Activated CD4-positive, alpha-beta T cell treated with anti-CD3 and anti-CD28 coated beads, Interleukin-2, amount 10 ng/mL, durations not matched to agents 7 days and 5 days (primary cell): ENCODE results near the gene GCNT1. TPM values are rescaled to one million over a fixed set of nuclear protein-coding genes. Genes with fewer than 3 reads are reported as not detected.

Experiments
- CTCF ChIA-PET: fragments of 350-600 bp; sonication (Branson Sonifier 250); formaldehyde crosslinking; loops from one replicate; lab custom pipeline; 2021; ENCODE audit warnings: antibody characterized with exemption; lab: Charles Lee
- POLR2A ChIA-PET: fragments of 350-600 bp; sonication (Branson Sonifier 250); formaldehyde crosslinking; loops from one replicate; lab custom pipeline; 2021; ENCODE audit warnings: antibody characterized with exemption; lab: Charles Lee
- DNase-seq: peaks from one replicate; pipeline ENCODE4 v3.0.0-alpha.2; 2020
- H3K27ac Mint-ChIP-seq: one replicate; pipeline ENCODE4 v1.8.0; 2021; ENCODE audit warnings: mild to moderate bottlenecking, moderate library complexity, mixed read lengths
- H3K27me3 Mint-ChIP-seq: one replicate; pipeline ENCODE4 v1.8.0; 2021; ENCODE audit warnings: mixed read lengths
- H3K36me3 Mint-ChIP-seq: one replicate; pipeline ENCODE4 v1.8.0; 2021; ENCODE audit warnings: low read depth, mixed read lengths
- H3K4me1 Mint-ChIP-seq: one replicate; pipeline ENCODE4 v1.8.0; 2021; ENCODE audit warnings: mixed read lengths
- H3K4me3 Mint-ChIP-seq: one replicate; pipeline ENCODE4 v1.8.0; 2021; ENCODE audit warnings: mild to moderate bottlenecking, moderate library complexity, mixed read lengths
- H3K9me3 Mint-ChIP-seq: one replicate; pipeline ENCODE4 v1.8.0; 2021; ENCODE audit warnings: mixed read lengths
- total RNA-seq, 2 experiments: library from RNA; stranded (reverse); gene quantifications; one replicate each; pipeline ENCODE4 v1.2.3, GENCODE V29; 2021

The GCNT1 gene
- total RNA-seq, 2 experiments from 2014 or later: 4.6 to 8.9 TPM

GRCh38 chr9:76451234-76451633 lies 7.7 kb upstream of the GCNT1 start:
- Mint-ChIP-seq H3K36me3 (no peaks in the 10 kb centered on the region), H3K4me3 (no peak overlapping the region), H3K9me3 (no peaks in the 10 kb centered on the region), H3K4me1 (peaks cover 18% of the 10 kb centered on the region), H3K27me3 (no peaks in the 10 kb centered on the region), H3K27ac (no peak overlapping the region)
- POLR2A ChIA-PET: no interaction called here
- CTCF ChIA-PET: interaction anchor here (1.5 kb wide), 1 partner anchor 207 kb away, joined by 5 read pairs; no protein-coding TSS in a partner anchor
- no peak for DNase-seq

- no peaks in the 10 kb centered on the region for H3K27me3 Mint-ChIP-seq
- no peak for DNase-seq
- H3K9me3 Mint-ChIP-seq: no peaks in the 10 kb centered on the region
- ChIA-PET CTCF (interaction anchor here (1.2 to 1.4 kb wide), 2 partner anchors 51 to 210 kb away, joined by 3 to 4 read pairs; no protein-coding TSS in a partner anchor), POLR2A (no interaction called here)
- H3K4me1 Mint-ChIP-seq: peaks cover 23% of the 10 kb centered on the region
- H3K4me3 Mint-ChIP-seq: no peak overlapping the region
- no peak overlapping the region for H3K27ac Mint-ChIP-seq
- H3K36me3 Mint-ChIP-seq: no peaks in the 10 kb centered on the region
Observed at GRCh38 chr9:76452839-76453238, 6.1 kb upstream of the GCNT1 start.

DNA sequence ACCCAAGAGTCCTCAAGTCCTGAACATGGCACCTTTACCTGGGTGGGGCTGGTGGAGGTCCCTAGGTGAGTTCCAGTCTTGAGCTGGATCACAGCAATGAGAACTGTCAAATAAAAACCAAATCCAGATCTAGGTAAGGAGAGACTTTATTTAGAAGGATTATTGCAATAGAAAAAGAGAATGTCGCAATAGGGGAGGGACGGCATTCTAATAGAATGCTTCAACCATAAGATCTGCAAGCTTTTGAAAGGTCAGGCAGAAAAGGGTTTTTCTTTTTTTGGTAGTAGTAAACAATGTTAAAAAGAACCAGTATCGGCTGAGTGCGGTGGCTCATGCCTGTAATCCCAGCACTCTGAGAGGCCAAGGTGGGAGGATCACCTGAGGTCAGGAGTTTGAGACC lies 5.2 kb upstream of the GCNT1 start:
- H3K4me1 Mint-ChIP-seq: peaks cover 27% of the 10 kb centered on the region
- no peak overlapping the region for H3K27ac Mint-ChIP-seq
- no peaks in the 10 kb centered on the region for H3K27me3 Mint-ChIP-seq
- DNase-seq: no peak
- H3K4me3 Mint-ChIP-seq: no peak overlapping the region
- CTCF ChIA-PET: interaction anchor here (0.6 to 1.8 kb wide), 5 partner anchors 9 to 341 kb away, joined by 3 to 5 read pairs (median 3); no protein-coding TSS in a partner anchor
- H3K36me3 Mint-ChIP-seq: no peaks in the 10 kb centered on the region
- no peaks in the 10 kb centered on the region for H3K9me3 Mint-ChIP-seq
- POLR2A ChIA-PET: no interaction called here

DNA sequence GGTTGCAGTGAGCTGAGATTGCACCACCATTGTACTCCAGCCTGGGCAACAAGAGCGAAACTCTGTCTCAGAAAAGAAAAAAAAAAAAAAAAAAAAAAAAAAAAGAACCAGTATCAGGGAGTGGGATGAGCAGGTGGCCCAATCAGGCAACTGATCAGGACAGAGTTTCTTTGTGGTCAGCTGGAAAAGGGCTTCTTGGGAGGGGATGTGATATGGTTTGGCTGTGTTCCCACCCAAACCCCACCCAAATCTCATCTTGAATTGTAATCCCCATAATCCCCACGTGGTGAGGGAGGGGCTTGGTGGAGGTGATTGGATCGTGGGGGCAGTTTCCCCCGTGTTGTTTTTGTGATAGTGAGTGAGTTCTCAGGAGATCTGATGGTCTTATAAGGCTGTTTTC lies 4.7 kb upstream of the GCNT1 start:
- no peak for DNase-seq
- Mint-ChIP-seq H3K4me3 (no peak overlapping the region), H3K36me3 (no peaks in the 10 kb centered on the region), H3K27me3 (no peaks in the 10 kb centered on the region), H3K27ac (no peak overlapping the region), H3K9me3 (no peaks in the 10 kb centered on the region), H3K4me1 (peaks cover 27% of the 10 kb centered on the region)
- ChIA-PET CTCF (interaction anchor here (0.6 to 1.8 kb wide), 4 partner anchors 10 to 340 kb away, joined by 3 to 5 read pairs (median 3); no protein-coding TSS in a partner anchor), POLR2A (no interaction called here)

GRCh38 chr9:76456202-76456926 lies 2.6 kb upstream of the GCNT1 start:
- peak; percentile 74 for DNase-seq
- Mint-ChIP-seq H3K4me1 (peaks cover 37% of the 10 kb centered on the region), H3K27ac (peak overlapping the region; percentile 28), H3K9me3 (no peaks in the 10 kb centered on the region), H3K27me3 (no peaks in the 10 kb centered on the region), H3K36me3 (no peaks in the 10 kb centered on the region), H3K4me3 (no peak overlapping the region)
- POLR2A ChIA-PET: no interaction called here
- CTCF ChIA-PET: interaction anchor here (0.7 to 0.8 kb wide), 3 partner anchors 12 to 37 kb away, joined by 3 read pairs; no protein-coding TSS in a partner anchor

DNA sequence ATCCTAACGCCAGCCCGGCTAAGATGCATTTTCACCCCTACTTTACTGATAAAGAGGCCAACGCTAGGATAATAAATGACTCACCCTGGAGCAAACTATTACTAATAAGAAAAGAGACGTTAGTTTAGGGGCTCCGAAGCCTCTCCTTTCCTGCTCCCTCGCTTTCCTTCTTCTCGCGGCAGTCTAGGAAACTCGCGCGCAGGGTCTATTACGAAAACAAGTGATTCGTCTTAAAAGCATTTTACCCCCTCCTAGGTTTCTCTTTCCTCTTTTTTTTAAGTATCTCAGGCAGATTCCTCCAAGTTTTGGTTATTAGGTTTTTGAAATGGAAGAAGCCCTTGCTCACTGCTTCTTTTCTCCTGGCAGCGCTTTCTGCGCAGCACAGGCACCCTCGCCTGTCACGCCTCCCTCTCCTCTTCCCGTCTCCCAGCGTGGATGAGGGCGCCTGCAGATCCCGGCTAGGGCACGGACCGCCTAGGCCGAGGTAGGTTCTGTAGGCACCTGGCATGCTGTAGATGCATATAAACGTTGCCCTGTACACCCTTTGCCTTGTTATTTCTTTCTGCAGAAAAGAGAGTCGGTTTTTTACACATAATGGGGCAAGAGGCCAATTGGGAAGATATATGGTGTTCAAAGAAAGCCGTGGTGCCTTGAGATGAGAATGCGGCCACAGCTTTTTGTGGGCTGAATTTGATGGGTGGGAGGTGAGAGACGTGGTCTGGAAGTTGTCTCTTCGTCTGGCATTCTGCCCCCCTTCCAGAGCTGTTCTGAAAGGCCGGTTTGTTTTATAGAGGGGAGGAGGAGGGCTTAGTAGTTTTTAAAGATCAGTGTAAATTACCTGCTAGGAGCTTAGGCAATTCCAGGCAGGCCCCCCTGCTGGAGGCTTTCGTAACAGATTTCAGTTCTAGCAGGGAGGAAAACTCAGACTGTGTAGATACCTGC lies 983 bp downstream of the GCNT1 start:
- H3K4me1 Mint-ChIP-seq: peaks cover 37% of the 10 kb centered on the region
- peak overlapping the region; percentile 86 for H3K27ac Mint-ChIP-seq
- POLR2A ChIA-PET: no interaction called here
- H3K4me3 Mint-ChIP-seq: peak overlapping the region; percentile 96
- peak; percentile 12 for DNase-seq
- no peaks in the 10 kb centered on the region for H3K27me3 Mint-ChIP-seq
- no peaks in the 10 kb centered on the region for H3K9me3 Mint-ChIP-seq
- H3K36me3 Mint-ChIP-seq: peaks cover 1% of the 10 kb centered on the region
- CTCF ChIA-PET: interaction anchor here (0.7 to 1.7 kb wide), 2 partner anchors 8 to 198 kb away, joined by 3 to 5 read pairs; no protein-coding TSS in a partner anchor

DNA sequence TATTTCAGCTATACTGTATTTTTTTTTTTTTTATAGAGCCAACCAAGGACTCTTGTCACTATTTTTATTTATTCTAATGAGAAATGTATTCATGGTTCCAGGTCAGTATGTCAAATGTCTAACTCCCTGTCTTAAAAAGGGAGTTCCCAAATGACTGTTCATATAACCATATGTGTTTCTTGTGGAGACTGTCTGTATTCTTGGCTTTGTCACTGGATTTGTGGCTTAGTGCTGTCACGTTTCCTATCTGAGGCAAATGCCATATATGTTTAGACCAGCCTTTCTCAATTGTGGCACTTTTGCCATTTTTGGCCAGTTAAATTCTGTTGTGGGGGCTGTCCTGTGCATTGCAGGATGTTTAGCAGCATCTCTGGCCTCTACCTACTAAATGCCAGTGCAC lies 3.1 kb downstream of the GCNT1 start:
- ChIA-PET POLR2A (no interaction called here), CTCF (interaction anchor here (0.6 to 2.1 kb wide), 2 partner anchors 13 to 14 kb away, joined by 3 to 6 read pairs; no protein-coding TSS in a partner anchor)
- no peak for DNase-seq
- H3K9me3 Mint-ChIP-seq: no peaks in the 10 kb centered on the region
- H3K4me1 Mint-ChIP-seq: peaks cover 27% of the 10 kb centered on the region
- peak overlapping the region; percentile 18 for H3K4me3 Mint-ChIP-seq
- H3K36me3 Mint-ChIP-seq: peaks cover 3% of the 10 kb centered on the region
- no peak overlapping the region for H3K27ac Mint-ChIP-seq
- no peaks in the 10 kb centered on the region for H3K27me3 Mint-ChIP-seq

DNA sequence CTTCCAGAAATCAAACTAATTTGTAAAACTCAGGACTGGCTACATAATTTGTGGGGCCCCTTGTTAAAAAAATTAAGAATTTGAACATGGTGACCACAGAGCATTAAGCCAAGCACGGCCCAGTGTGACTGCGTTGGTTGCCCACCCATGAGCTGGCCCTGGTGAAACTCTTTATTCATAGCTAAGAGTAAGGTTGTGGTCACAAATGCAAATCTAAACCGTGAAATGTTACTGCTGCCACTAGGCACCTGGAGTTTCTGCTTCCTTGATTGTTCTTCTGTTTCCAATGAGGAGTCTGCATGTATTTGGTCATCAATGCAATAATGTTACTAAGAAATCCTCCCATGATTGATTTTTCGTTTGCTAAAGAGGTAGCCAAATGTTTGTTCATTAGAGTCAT lies 4.2 kb downstream of the GCNT1 start:
- H3K4me3 Mint-ChIP-seq: no peak overlapping the region
- CTCF ChIA-PET: interaction anchor here (1.2 to 2.1 kb wide), 2 partner anchors 12 to 15 kb away, joined by 3 to 6 read pairs; no protein-coding TSS in a partner anchor
- H3K27ac Mint-ChIP-seq: no peak overlapping the region
- H3K36me3 Mint-ChIP-seq: peaks cover 3% of the 10 kb centered on the region
- no peaks in the 10 kb centered on the region for H3K27me3 Mint-ChIP-seq
- H3K9me3 Mint-ChIP-seq: no peaks in the 10 kb centered on the region
- peaks cover 23% of the 10 kb centered on the region for H3K4me1 Mint-ChIP-seq
- DNase-seq: no peak
- POLR2A ChIA-PET: no interaction called here

DNA sequence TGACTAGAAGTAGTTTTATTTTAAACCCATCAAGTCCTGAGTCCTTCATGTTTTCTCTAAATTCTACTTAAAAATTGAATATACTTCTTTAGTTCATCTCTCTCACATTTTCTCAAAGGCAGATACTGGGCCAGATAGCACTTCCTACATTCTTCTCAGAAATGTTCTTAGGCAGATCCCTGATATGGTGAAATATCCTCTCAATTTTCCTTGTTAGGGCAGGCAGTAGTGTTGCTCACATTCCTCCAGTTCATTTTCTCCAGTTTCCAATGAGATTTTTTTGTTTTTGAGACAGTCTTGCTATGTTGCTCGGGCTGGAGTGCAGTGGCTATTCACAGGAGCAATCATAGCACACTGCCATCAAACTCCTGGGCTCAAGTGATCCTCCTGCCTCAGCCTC lies 5.7 kb downstream of the GCNT1 start:
- no peak for DNase-seq
- Mint-ChIP-seq H3K4me1 (peaks cover 15% of the 10 kb centered on the region), H3K27ac (no peak overlapping the region), H3K9me3 (no peaks in the 10 kb centered on the region), H3K27me3 (no peaks in the 10 kb centered on the region), H3K4me3 (no peak overlapping the region), H3K36me3 (peaks cover 3% of the 10 kb centered on the region)
- CTCF ChIA-PET: no interaction called here
- POLR2A ChIA-PET: no interaction called here

- ChIA-PET POLR2A (no interaction called here), CTCF (no interaction called here)
- Mint-ChIP-seq H3K27ac (no peak overlapping the region), H3K4me3 (no peak overlapping the region), H3K36me3 (peaks cover 3% of the 10 kb centered on the region), H3K27me3 (no peaks in the 10 kb centered on the region), H3K9me3 (no peaks in the 10 kb centered on the region), H3K4me1 (peaks cover 6% of the 10 kb centered on the region)
- no peak for DNase-seq
Observed at GRCh38 chr9:76465442-76466298, 6.7 kb downstream of the GCNT1 start.

GRCh38 chr9:76466299-76466605 lies 7.3 kb downstream of the GCNT1 start:
- H3K36me3 Mint-ChIP-seq: peaks cover 3% of the 10 kb centered on the region
- no peak overlapping the region for H3K27ac Mint-ChIP-seq
- peaks cover 5% of the 10 kb centered on the region for H3K4me1 Mint-ChIP-seq
- H3K27me3 Mint-ChIP-seq: no peaks in the 10 kb centered on the region
- H3K4me3 Mint-ChIP-seq: no peak overlapping the region
- CTCF ChIA-PET: interaction anchor here (0.6 kb wide), 1 partner anchor 28 kb away, joined by 3 read pairs; no protein-coding TSS in a partner anchor
- DNase-seq: no peak
- POLR2A ChIA-PET: no interaction called here
- no peaks in the 10 kb centered on the region for H3K9me3 Mint-ChIP-seq

GRCh38 chr9:76474419-76474818 lies 15.4 kb downstream of the GCNT1 start:
- Mint-ChIP-seq H3K27me3 (no peaks in the 10 kb centered on the region), H3K4me3 (no peak overlapping the region), H3K9me3 (peaks cover 10% of the 10 kb centered on the region), H3K4me1 (no peaks in the 10 kb centered on the region), H3K36me3 (peaks cover 16% of the 10 kb centered on the region), H3K27ac (no peak overlapping the region)
- CTCF ChIA-PET: no interaction called here
- no peak for DNase-seq
- POLR2A ChIA-PET: interaction anchor here (0.7 kb wide), 1 partner anchor 160 kb away, joined by 5 read pairs; no protein-coding TSS in a partner anchor
